Mammary epithelial cell (primary cell): ENCODE measurements around the gene RIMS1.

ENCODE experiments used
- CTCF ChIP-seq, 2 donors: IDR thresholded peaks in 1 of 2; conservative IDR thresholded peaks in 1 of 2; 2 replicates each; pipeline ENCODE4 v1.5.1; 2011 to 2012; ENCODE audit warnings: inconsistent platforms in 2 of 2, low read length in 2 of 2, mild to moderate bottlenecking in 2 of 2, control low read depth in 1 of 2, low read depth in 1 of 2; ENCODE audit not compliant: insufficient read depth in 1 of 2; ENCODE audit errors: extremely low read depth in 1 of 2
- EZH2 ChIP-seq: IDR thresholded peaks from 2 replicates; pipeline ENCODE4 v1.6.1; 2012; ENCODE audit warnings: low read length, inconsistent platforms, borderline replicate concordance

- no peak for TF ChIP-seq CTCF (conservative IDR thresholded peaks at IDR 0.05 in 1 of 2, IDR thresholded peaks at IDR 0.05 in 1 of 2; ENCODE audit: extremely low read depth in 1 of 2, insufficient read depth in 1 of 2, low read depth in 1 of 2, low read length in 2 of 2)
- TF ChIP-seq EZH2: no peak
Observed at GRCh38 chr6:72376736-72377135, 490.4 kb downstream of the RIMS1 start.
